MM.1S (cell line): ENCODE data around the gene SP100.
"Not testable (repeated sequence)": the region's sequence is repeated elsewhere in the genome, so short reads cannot be mapped to it uniquely, and the experiment has no call there.

Source experiments
- DNase-seq: peaks from one replicate; pipeline ENCODE4 v3.0.0-alpha.2; 2015
- H2AFZ ChIP-seq: fragments of 300-600 bp; sonication (generic); 2 replicates; pipeline ENCODE4 v1.6.0; 2016; ENCODE audit warnings: antibody characterized with exemption, low read length
- H3F3A ChIP-seq: fragments of 300-600 bp; sonication (generic); 2 replicates; pipeline ENCODE4 v1.6.1; 2016; ENCODE audit warnings: mild to moderate bottlenecking, antibody characterized with exemption, low read length, moderate library complexity, mixed read lengths; ENCODE audit not compliant: insufficient read depth
- H3K27ac ChIP-seq: fragments of 300-600 bp; sonication (generic); 2 replicates; pipeline ENCODE4 v1.5.1; 2016; ENCODE audit warnings: mild to moderate bottlenecking, low read length
- H3K27me3 ChIP-seq: fragments of 300-600 bp; sonication (generic); replicated peaks from 2 replicates; pipeline ENCODE4 v1.6.0; 2016; ENCODE audit warnings: low read length; ENCODE audit not compliant: insufficient read depth
- H3K36me3 ChIP-seq: fragments of 300-600 bp; sonication (generic); replicated peaks from 2 replicates; pipeline ENCODE4 v1.6.1; 2016; ENCODE audit warnings: mild to moderate bottlenecking, low read length, mixed read lengths; ENCODE audit not compliant: insufficient read depth
- H3K4me1 ChIP-seq: fragments of 300-600 bp; sonication (generic); 2 replicates; pipeline ENCODE4 v1.6.1; 2016; ENCODE audit warnings: low read length, mixed read lengths
- H3K4me2 ChIP-seq: fragments of 300-600 bp; sonication (generic); 2 replicates; pipeline ENCODE4 v1.6.0; 2016; ENCODE audit warnings: low read depth, low read length
- H3K4me3 ChIP-seq: fragments of 300-600 bp; sonication (generic); 2 replicates; pipeline ENCODE4 v1.5.1; 2016; ENCODE audit warnings: low read length, mixed read lengths
- H3K79me2 ChIP-seq: fragments of 300-600 bp; sonication (generic); 2 replicates; pipeline ENCODE4 v1.6.1; 2016; ENCODE audit warnings: mixed run types, low read length, mixed read lengths
- H3K9ac ChIP-seq: fragments of 300-600 bp; sonication (generic); 2 replicates; pipeline ENCODE4 v1.6.1; 2016; ENCODE audit warnings: low read length, mixed read lengths
- H3K9me2 ChIP-seq: fragments of 300-600 bp; sonication (generic); replicated peaks from 2 replicates; pipeline ENCODE4 v1.6.1; 2016; ENCODE audit warnings: mild to moderate bottlenecking, low read length, mixed read lengths; ENCODE audit not compliant: insufficient read depth
- H3K9me3 ChIP-seq: fragments of 300-600 bp; sonication (generic); replicated peaks from 2 replicates; pipeline ENCODE4 v1.6.1; 2016; ENCODE audit warnings: mild to moderate bottlenecking, low read length, mixed read lengths; ENCODE audit not compliant: insufficient read depth
- H4K20me1 ChIP-seq: fragments of 300-600 bp; sonication (generic); 2 replicates; pipeline ENCODE4 v1.6.1; 2016; ENCODE audit warnings: mild to moderate bottlenecking, low read length, moderate library complexity, mixed read lengths; ENCODE audit not compliant: insufficient read depth
- EZH2 ChIP-seq: fragments of 300-600 bp; sonication (generic); optimal IDR thresholded peaks from 2 replicates; pipeline ENCODE3; 2017; ENCODE audit warnings: low read depth, mild to moderate bottlenecking, antibody characterized with exemption, low read length, mixed read lengths
- EZH2phosphoT487 ChIP-seq: fragments of 300-600 bp; sonication (generic); IDR thresholded peaks from 2 replicates; pipeline ENCODE4 v1.6.1; 2018; ENCODE audit warnings: antibody characterized with exemption, low read length
- TF ChIP-seq, protein P1 (sequence below): fragments of 300-600 bp; sonication (generic); IDR thresholded peaks from 2 replicates; pipeline ENCODE4 v1.5.1; 2016; ENCODE audit warnings: antibody characterized with exemption, low read length, mixed read lengths

Gene SP100

DNA sequence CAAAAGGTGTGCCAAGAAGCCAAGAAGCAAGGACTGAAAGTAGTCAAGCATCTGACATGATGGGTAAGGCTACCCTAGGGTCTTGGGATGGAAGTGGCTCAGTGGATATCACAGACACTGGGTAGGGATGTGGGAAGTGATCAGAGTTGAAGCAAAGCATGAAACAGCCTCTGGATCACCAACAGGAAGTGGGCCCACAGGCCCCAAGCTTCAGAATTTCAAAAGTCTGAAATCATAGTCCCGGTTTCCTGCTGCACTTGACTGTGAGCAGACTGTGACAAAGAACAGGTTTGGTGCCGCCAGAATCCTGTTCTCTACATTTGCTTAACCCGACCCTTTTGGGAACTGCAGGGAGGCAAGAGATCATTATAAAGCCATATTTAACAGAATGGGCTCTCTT, 57.4 kb downstream of the SP100 start:
- H4K20me1 ChIP-seq, result no peaks in the 10 kb centered on the region
- DNase-seq, result no peak
- no peaks in the 10 kb centered on the region for H3K79me2 ChIP-seq
- no peak for TF ChIP-seq EZH2phosphoT487
- TF ChIP-seq, protein P1, sequence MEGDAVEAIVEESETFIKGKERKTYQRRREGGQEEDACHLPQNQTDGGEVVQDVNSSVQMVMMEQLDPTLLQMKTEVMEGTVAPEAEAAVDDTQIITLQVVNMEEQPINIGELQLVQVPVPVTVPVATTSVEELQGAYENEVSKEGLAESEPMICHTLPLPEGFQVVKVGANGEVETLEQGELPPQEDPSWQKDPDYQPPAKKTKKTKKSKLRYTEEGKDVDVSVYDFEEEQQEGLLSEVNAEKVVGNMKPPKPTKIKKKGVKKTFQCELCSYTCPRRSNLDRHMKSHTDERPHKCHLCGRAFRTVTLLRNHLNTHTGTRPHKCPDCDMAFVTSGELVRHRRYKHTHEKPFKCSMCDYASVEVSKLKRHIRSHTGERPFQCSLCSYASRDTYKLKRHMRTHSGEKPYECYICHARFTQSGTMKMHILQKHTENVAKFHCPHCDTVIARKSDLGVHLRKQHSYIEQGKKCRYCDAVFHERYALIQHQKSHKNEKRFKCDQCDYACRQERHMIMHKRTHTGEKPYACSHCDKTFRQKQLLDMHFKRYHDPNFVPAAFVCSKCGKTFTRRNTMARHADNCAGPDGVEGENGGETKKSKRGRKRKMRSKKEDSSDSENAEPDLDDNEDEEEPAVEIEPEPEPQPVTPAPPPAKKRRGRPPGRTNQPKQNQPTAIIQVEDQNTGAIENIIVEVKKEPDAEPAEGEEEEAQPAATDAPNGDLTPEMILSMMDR, result no peak
- no peak for TF ChIP-seq EZH2
- H2AFZ ChIP-seq, result no peak overlapping the region
- H3K4me3 ChIP-seq, result no peak overlapping the region
- no peak overlapping the region for H3K4me2 ChIP-seq
- no peaks in the 10 kb centered on the region for H3K36me3 ChIP-seq
- 0 out of 2 replicates have a peak, but pooled peaks cover 3% of the 10 kb centered on the region for H3F3A ChIP-seq
- no peak overlapping the region for H3K27ac ChIP-seq
- no peaks in the 10 kb centered on the region for H3K4me1 ChIP-seq
- H3K27me3 ChIP-seq, result no peaks in the 10 kb centered on the region
- H3K9me2 ChIP-seq, result no peaks in the 10 kb centered on the region
- no peak overlapping the region for H3K9ac ChIP-seq
- no peaks in the 10 kb centered on the region for H3K9me3 ChIP-seq

DNA sequence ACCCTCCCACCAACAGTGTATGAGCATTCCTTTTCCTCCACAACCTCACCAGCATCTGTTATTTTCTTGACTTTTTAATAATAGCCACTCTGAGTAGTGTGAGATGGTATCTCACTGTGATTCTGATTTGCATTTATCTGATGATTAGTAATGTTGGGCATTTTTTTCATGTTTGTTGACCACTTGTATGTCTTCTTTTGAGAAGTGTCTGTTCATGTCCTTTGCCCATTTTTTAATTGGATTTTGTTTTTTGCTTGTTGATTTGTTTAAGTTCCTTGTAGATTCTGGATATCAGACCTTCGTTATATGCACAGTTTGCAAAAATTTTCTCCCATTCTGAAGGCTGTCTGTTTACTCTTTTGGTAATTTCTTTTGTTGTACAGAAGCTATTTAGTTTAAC, 59.1 kb downstream of the SP100 start:
- H3F3A ChIP-seq, result 0 out of 2 replicates have a peak, but pooled peaks cover 3% of the 10 kb centered on the region
- no peaks in the 10 kb centered on the region for H3K36me3 ChIP-seq
- no peak overlapping the region for H3K27ac ChIP-seq
- no peaks in the 10 kb centered on the region for H3K27me3 ChIP-seq
- H3K4me2 ChIP-seq, result no peak overlapping the region
- H3K4me1 ChIP-seq, result no peaks in the 10 kb centered on the region
- no peaks in the 10 kb centered on the region for H4K20me1 ChIP-seq
- no peak overlapping the region for H2AFZ ChIP-seq
- DNase-seq, result no peak
- TF ChIP-seq EZH2phosphoT487 (no peak), EZH2 (no peak)
- TF ChIP-seq, protein P1, result no peak
- no peaks in the 10 kb centered on the region for H3K79me2 ChIP-seq
- H3K4me3 ChIP-seq, result no peak overlapping the region
- H3K9me3 ChIP-seq, result no peaks in the 10 kb centered on the region
- no peak overlapping the region for H3K9ac ChIP-seq
- no peaks in the 10 kb centered on the region for H3K9me2 ChIP-seq

GRCh38 chr2:230485801-230486341, 69.9 kb downstream of the SP100 start:
- Histone ChIP-seq H3K27me3 (no peaks in the 10 kb centered on the region), H3K79me2 (no peaks in the 10 kb centered on the region), H3K4me2 (no peak overlapping the region), H4K20me1 (no peaks in the 10 kb centered on the region), H3K9ac (no peak overlapping the region), H2AFZ (no peak overlapping the region), H3K36me3 (no peaks in the 10 kb centered on the region), H3K4me3 (no peak overlapping the region), H3K9me2 (no peaks in the 10 kb centered on the region), H3K9me3 (no peaks in the 10 kb centered on the region), H3K4me1 (no peaks in the 10 kb centered on the region), H3K27ac (no peak overlapping the region), H3F3A (no peaks in the 10 kb centered on the region)
- TF ChIP-seq, protein P1, result no peak
- TF ChIP-seq EZH2 (no peak), EZH2phosphoT487 (no peak)
- DNase-seq, result no peak

DNA sequence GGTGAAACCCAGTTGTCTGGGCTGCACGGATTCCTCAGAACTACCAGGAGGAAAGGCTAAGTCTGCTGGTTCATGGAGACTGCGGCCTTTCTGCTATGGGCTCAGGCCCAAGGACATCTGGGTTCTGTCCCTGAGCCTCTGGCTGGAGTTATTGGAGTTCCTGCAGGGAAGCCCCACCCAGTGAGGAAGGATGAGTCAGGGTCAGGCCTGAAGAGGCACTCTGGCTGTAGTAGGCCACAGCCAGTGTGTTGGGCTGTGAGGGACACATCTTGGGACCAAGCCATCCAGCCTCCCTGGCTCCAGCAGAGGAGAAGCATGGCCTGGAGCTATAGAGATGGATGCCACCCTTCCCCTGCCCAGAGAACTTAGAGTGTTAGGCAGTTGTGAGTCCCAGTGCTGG, 75.2 kb downstream of the SP100 start:
- H3K4me1 ChIP-seq, H2AFZ ChIP-seq, H3K79me2 ChIP-seq, H4K20me1 ChIP-seq, H3K27ac ChIP-seq, H3K9me2 ChIP-seq, DNase-seq, H3K4me2 ChIP-seq, H3K9ac ChIP-seq, H3K9me3 ChIP-seq, H3K4me3 ChIP-seq, H3K36me3 ChIP-seq, H3F3A ChIP-seq, H3K27me3 ChIP-seq: not testable (repeated sequence)
